WTC11 (cell line): ENCODE results near the gene SNX5. TPM values are rescaled to one million over a fixed set of nuclear protein-coding genes. Genes with fewer than 3 reads are reported as not detected.
A peak's percentile ranks its signal among the peaks of the same experiment; 100 is the strongest.

Experiments
- ATAC-seq: fragments of 200-7000 bp; cut with Tn5 transposase; 2 replicates; pipeline ENCODE4 v1.10.0; 2021; ENCODE audit warnings: mild to moderate bottlenecking, moderate library complexity
- CTCF ChIA-PET: fragments of 300-600 bp; sonication (Branson Sonifier 250); formaldehyde crosslinking; loops from one replicate; lab custom pipeline; 2021; ENCODE audit warnings: antibody characterized with exemption; lab: Charles Lee
- POLR2A ChIA-PET: fragments of 350-600 bp; sonication (Branson Sonifier 250); formaldehyde crosslinking; loops from one replicate; lab custom pipeline; 2021; ENCODE audit warnings: antibody characterized with exemption; lab: Charles Lee
- DNase-seq: peaks from one replicate; pipeline ENCODE4 v3.0.0; 2021; ENCODE audit warnings: low spot score
- H3K27ac Mint-ChIP-seq: 2 replicates; pipeline ENCODE4 v1.8.0; 2021; ENCODE audit warnings: mixed read lengths
- H3K27me3 Mint-ChIP-seq: 2 replicates; pipeline ENCODE4 v1.8.0; 2021; ENCODE audit warnings: low read depth, mild to moderate bottlenecking, moderate library complexity, mixed read lengths
- H3K36me3 Mint-ChIP-seq: 2 replicates; pipeline ENCODE4 v1.8.0; 2021; ENCODE audit warnings: mixed read lengths
- H3K4me1 Mint-ChIP-seq: 2 replicates; pipeline ENCODE4 v1.8.0; 2022; ENCODE audit warnings: mixed read lengths
- H3K4me3 Mint-ChIP-seq: 2 replicates; pipeline ENCODE4 v1.8.0; 2021; ENCODE audit warnings: mild to moderate bottlenecking, moderate library complexity, mixed read lengths
- H3K9me3 Mint-ChIP-seq: 2 replicates; pipeline ENCODE4 v1.8.0; 2021; ENCODE audit warnings: mixed read lengths
- GABPB1 ChIP-seq: sonication (generic); formaldehyde crosslinking; IDR thresholded peaks from 2 replicates; pipeline ENCODE4 v1.8.1; 2023; ENCODE audit warnings: mild to moderate bottlenecking, missing genetic modification reagents
- KAT7 ChIP-seq: sonication (generic); formaldehyde crosslinking; IDR thresholded peaks from 2 replicates; pipeline ENCODE4 v1.8.1; 2023; ENCODE audit warnings: missing genetic modification reagents, mild to moderate bottlenecking, borderline replicate concordance
- RELA ChIP-seq: sonication (generic); formaldehyde crosslinking; IDR thresholded peaks from 2 replicates; pipeline ENCODE4 v1.8.1; 2022; ENCODE audit warnings: missing genetic modification reagents, mild to moderate bottlenecking, borderline replicate concordance
- SMAD4 ChIP-seq: sonication (generic); formaldehyde crosslinking; IDR thresholded peaks from 2 replicates; pipeline ENCODE4 v1.8.0; 2022; ENCODE audit warnings: mild to moderate bottlenecking, missing genetic modification reagents
- TEAD4 ChIP-seq: sonication (generic); formaldehyde crosslinking; IDR thresholded peaks from 2 replicates; pipeline ENCODE4 v1.8.0; 2022; ENCODE audit warnings: mild to moderate bottlenecking, missing genetic modification reagents
- ZNF396 ChIP-seq: fragments of 250-450 bp; sonication (Bioruptor Pico); IDR thresholded peaks from 2 replicates; pipeline ENCODE4 v1.8.0; 2021; ENCODE audit warnings: mild to moderate bottlenecking, moderate library complexity, borderline replicate concordance
- ZNF671 ChIP-seq: fragments of 250-450 bp; sonication (Bioruptor Pico); IDR thresholded peaks from 2 replicates; pipeline ENCODE4 v1.8.0; 2021; ENCODE audit warnings: mild to moderate bottlenecking
- total RNA-seq: library from RNA; stranded (reverse); gene quantifications from 3 replicates; pipeline ENCODE4 v1.2.3, GENCODE V29; 2021
- TF ChIP-seq, protein P1 (sequence below): fragments of 250-450 bp; sonication (Bioruptor Pico); IDR thresholded peaks from 2 replicates; pipeline ENCODE4 v1.8.0; 2021; ENCODE audit warnings: mild to moderate bottlenecking
- TF ChIP-seq, protein P2 (sequence below): sonication (generic); formaldehyde crosslinking; IDR thresholded peaks from 2 replicates; pipeline ENCODE4 v1.8.1; 2023; ENCODE audit warnings: mild to moderate bottlenecking, missing genetic modification reagents, borderline replicate concordance
- TF ChIP-seq, protein P3 (sequence below): sonication (generic); formaldehyde crosslinking; conservative IDR thresholded peaks from 2 replicates; pipeline ENCODE4 v1.8.1; 2023; ENCODE audit warnings: mild to moderate bottlenecking, low read depth, missing genetic modification reagents, moderate library complexity
- TF ChIP-seq, protein P4 (sequence below): fragments of 250-450 bp; sonication (Bioruptor Pico); IDR thresholded peaks from 2 replicates; pipeline ENCODE4 v1.9.0; 2021; ENCODE audit warnings: mild to moderate bottlenecking
- TF ChIP-seq, protein P5 (sequence below): sonication (generic); formaldehyde crosslinking; conservative IDR thresholded peaks from 2 replicates; pipeline ENCODE4 v1.8.1; 2022; ENCODE audit warnings: mild to moderate bottlenecking, missing genetic modification reagents
- TF ChIP-seq, protein P6 (sequence below): sonication (generic); formaldehyde crosslinking; IDR thresholded peaks from 2 replicates; pipeline ENCODE4 v1.8.0; 2023; ENCODE audit warnings: missing genetic modification reagents, mild to moderate bottlenecking, borderline replicate concordance
- TF ChIP-seq, protein P7 (sequence below): fragments of 250-450 bp; sonication (Bioruptor Pico); conservative IDR thresholded peaks from 2 replicates; pipeline ENCODE4 v1.9.0; 2021; ENCODE audit warnings: mild to moderate bottlenecking

SNX5 gene
- total RNA-seq, 1 experiment from 2014 or later = 192 TPM

DNA sequence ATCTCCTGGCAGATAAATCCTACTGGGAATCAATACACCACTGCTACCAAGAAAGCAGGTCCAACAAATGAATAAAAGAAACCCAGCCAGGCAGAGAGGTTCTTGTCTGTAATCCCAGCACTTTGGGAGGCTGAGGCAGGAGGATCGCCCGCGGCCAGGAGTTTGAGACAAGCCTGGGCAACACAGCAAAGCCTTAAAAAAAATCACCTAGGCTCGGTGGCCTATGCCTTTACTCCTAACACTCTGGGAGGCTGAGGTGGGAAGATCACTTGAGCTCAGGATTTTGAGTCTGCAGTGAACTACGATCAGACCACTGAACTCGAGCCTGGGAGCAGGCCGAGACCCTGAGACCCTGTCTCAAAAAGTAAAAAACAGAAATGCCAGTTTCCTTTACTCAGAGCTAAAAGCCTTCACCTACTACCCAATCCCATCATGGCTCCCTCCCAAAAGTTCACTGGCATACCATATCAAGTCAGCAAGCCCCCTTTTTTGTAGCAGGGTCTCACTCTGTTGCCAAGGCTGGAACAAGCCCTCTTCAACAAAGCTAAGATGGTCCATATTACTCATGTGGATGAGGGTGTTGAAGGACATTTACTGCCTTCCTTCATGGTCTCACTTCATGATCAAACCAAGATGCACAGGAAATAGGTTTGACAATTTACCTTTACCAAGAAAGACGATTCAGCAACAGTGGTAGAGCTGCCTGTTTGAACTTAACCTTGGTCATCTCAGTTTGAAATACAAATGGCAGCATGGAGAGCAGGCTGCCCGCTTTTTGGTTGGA is 5.3 kb downstream of the SNX5 start:
- ChIA-PET POLR2A (interaction anchor here (0.6 to 0.7 kb wide), 2 partner anchors 110 to 394 kb away, joined by 3 to 4 read pairs; partner anchors contain the start of gene DSTN), CTCF (interaction anchor here (0.6 to 1.8 kb wide), 2 partner anchors 24 to 314 kb away, joined by 3 to 8 read pairs; no protein-coding TSS in a partner anchor)
- H3K4me1 Mint-ChIP-seq = peaks cover 85% of the 10 kb centered on the region
- H3K9me3 Mint-ChIP-seq = no peaks in the 10 kb centered on the region
- no peak for ATAC-seq
- H3K4me3 Mint-ChIP-seq = peak overlapping the region; percentile 86
- no peaks in the 10 kb centered on the region for H3K27me3 Mint-ChIP-seq
- TF ChIP-seq TEAD4 (no peak), RELA (CRISPR knock-in tag) (no peak), ZNF671 (peak; percentile 60; the same call in 1 of the 2 replicates), GABPB1 (CRISPR knock-in tag) (peak; percentile 34; the same call in 1 of the 2 replicates), KAT7 (CRISPR knock-in tag) (0 out of 2 replicates have a peak, but pooled peaks have one; percentile 29)
- TF ChIP-seq, protein P1, sequence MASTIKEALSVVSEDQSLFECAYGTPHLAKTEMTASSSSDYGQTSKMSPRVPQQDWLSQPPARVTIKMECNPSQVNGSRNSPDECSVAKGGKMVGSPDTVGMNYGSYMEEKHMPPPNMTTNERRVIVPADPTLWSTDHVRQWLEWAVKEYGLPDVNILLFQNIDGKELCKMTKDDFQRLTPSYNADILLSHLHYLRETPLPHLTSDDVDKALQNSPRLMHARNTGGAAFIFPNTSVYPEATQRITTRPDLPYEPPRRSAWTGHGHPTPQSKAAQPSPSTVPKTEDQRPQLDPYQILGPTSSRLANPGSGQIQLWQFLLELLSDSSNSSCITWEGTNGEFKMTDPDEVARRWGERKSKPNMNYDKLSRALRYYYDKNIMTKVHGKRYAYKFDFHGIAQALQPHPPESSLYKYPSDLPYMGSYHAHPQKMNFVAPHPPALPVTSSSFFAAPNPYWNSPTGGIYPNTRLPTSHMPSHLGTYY (CRISPR knock-in tag) = 0 out of 2 replicates have a peak, but pooled peaks have one; percentile 25
- TF ChIP-seq, protein P2, sequence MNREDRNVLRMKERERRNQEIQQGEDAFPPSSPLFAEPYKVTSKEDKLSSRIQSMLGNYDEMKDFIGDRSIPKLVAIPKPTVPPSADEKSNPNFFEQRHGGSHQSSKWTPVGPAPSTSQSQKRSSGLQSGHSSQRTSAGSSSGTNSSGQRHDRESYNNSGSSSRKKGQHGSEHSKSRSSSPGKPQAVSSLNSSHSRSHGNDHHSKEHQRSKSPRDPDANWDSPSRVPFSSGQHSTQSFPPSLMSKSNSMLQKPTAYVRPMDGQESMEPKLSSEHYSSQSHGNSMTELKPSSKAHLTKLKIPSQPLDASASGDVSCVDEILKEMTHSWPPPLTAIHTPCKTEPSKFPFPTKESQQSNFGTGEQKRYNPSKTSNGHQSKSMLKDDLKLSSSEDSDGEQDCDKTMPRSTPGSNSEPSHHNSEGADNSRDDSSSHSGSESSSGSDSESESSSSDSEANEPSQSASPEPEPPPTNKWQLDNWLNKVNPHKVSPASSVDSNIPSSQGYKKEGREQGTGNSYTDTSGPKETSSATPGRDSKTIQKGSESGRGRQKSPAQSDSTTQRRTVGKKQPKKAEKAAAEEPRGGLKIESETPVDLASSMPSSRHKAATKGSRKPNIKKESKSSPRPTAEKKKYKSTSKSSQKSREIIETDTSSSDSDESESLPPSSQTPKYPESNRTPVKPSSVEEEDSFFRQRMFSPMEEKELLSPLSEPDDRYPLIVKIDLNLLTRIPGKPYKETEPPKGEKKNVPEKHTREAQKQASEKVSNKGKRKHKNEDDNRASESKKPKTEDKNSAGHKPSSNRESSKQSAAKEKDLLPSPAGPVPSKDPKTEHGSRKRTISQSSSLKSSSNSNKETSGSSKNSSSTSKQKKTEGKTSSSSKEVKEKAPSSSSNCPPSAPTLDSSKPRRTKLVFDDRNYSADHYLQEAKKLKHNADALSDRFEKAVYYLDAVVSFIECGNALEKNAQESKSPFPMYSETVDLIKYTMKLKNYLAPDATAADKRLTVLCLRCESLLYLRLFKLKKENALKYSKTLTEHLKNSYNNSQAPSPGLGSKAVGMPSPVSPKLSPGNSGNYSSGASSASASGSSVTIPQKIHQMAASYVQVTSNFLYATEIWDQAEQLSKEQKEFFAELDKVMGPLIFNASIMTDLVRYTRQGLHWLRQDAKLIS (CRISPR knock-in tag) = no peak
- TF ChIP-seq, protein P3, sequence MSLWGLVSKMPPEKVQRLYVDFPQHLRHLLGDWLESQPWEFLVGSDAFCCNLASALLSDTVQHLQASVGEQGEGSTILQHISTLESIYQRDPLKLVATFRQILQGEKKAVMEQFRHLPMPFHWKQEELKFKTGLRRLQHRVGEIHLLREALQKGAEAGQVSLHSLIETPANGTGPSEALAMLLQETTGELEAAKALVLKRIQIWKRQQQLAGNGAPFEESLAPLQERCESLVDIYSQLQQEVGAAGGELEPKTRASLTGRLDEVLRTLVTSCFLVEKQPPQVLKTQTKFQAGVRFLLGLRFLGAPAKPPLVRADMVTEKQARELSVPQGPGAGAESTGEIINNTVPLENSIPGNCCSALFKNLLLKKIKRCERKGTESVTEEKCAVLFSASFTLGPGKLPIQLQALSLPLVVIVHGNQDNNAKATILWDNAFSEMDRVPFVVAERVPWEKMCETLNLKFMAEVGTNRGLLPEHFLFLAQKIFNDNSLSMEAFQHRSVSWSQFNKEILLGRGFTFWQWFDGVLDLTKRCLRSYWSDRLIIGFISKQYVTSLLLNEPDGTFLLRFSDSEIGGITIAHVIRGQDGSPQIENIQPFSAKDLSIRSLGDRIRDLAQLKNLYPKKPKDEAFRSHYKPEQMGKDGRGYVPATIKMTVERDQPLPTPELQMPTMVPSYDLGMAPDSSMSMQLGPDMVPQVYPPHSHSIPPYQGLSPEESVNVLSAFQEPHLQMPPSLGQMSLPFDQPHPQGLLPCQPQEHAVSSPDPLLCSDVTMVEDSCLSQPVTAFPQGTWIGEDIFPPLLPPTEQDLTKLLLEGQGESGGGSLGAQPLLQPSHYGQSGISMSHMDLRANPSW (CRISPR knock-in tag) = no peak
- TF ChIP-seq, protein P4, sequence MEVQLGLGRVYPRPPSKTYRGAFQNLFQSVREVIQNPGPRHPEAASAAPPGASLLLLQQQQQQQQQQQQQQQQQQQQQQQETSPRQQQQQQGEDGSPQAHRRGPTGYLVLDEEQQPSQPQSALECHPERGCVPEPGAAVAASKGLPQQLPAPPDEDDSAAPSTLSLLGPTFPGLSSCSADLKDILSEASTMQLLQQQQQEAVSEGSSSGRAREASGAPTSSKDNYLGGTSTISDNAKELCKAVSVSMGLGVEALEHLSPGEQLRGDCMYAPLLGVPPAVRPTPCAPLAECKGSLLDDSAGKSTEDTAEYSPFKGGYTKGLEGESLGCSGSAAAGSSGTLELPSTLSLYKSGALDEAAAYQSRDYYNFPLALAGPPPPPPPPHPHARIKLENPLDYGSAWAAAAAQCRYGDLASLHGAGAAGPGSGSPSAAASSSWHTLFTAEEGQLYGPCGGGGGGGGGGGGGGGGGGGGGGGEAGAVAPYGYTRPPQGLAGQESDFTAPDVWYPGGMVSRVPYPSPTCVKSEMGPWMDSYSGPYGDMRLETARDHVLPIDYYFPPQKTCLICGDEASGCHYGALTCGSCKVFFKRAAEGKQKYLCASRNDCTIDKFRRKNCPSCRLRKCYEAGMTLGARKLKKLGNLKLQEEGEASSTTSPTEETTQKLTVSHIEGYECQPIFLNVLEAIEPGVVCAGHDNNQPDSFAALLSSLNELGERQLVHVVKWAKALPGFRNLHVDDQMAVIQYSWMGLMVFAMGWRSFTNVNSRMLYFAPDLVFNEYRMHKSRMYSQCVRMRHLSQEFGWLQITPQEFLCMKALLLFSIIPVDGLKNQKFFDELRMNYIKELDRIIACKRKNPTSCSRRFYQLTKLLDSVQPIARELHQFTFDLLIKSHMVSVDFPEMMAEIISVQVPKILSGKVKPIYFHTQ (CRISPR knock-in tag) = 0 out of 2 replicates have a peak, but pooled peaks have one; percentile 35
- TF ChIP-seq, protein P5, sequence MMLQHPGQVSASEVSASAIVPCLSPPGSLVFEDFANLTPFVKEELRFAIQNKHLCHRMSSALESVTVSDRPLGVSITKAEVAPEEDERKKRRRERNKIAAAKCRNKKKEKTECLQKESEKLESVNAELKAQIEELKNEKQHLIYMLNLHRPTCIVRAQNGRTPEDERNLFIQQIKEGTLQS (CRISPR knock-in tag) = no peak
- no peak for DNase-seq
- peaks cover 35% of the 10 kb centered on the region for H3K36me3 Mint-ChIP-seq
- peak overlapping the region; percentile 90 for H3K27ac Mint-ChIP-seq

DNA sequence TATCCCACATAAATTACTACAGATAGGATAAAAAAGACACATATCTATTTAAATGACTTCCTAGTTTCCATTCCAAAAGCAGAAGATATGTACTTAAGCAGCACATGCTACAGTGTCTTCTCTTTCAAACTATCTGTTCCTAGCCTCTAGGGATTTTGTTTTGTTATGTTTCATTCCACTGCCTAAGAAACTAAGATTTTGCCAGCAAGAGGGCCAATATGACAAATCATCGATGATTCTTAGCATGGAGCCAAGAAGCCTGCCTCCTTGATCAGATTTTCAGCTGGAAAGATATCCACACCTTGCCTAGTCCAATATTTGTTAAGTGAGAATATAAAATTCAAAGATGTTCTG is 7.0 kb downstream of the SNX5 start:
- Mint-ChIP-seq H3K27me3 (no peaks in the 10 kb centered on the region), H3K4me1 (peaks cover 94% of the 10 kb centered on the region), H3K27ac (peak overlapping the region; percentile 61), H3K4me3 (peak overlapping the region; percentile 86), H3K9me3 (no peaks in the 10 kb centered on the region), H3K36me3 (peaks cover 29% of the 10 kb centered on the region)
- DNase-seq = no peak
- POLR2A ChIA-PET = interaction anchor here (1.2 kb wide), 1 partner anchor 10 kb away, joined by 4 read pairs; no protein-coding TSS in a partner anchor
- no peak for ATAC-seq
- CTCF ChIA-PET = interaction anchor here (0.9 to 1.8 kb wide), 2 partner anchors 23 kb away, joined by 3 to 8 read pairs; no protein-coding TSS in a partner anchor
- TF ChIP-seq SMAD4 (CRISPR knock-in tag) = no peak
- TF ChIP-seq, protein P6, sequence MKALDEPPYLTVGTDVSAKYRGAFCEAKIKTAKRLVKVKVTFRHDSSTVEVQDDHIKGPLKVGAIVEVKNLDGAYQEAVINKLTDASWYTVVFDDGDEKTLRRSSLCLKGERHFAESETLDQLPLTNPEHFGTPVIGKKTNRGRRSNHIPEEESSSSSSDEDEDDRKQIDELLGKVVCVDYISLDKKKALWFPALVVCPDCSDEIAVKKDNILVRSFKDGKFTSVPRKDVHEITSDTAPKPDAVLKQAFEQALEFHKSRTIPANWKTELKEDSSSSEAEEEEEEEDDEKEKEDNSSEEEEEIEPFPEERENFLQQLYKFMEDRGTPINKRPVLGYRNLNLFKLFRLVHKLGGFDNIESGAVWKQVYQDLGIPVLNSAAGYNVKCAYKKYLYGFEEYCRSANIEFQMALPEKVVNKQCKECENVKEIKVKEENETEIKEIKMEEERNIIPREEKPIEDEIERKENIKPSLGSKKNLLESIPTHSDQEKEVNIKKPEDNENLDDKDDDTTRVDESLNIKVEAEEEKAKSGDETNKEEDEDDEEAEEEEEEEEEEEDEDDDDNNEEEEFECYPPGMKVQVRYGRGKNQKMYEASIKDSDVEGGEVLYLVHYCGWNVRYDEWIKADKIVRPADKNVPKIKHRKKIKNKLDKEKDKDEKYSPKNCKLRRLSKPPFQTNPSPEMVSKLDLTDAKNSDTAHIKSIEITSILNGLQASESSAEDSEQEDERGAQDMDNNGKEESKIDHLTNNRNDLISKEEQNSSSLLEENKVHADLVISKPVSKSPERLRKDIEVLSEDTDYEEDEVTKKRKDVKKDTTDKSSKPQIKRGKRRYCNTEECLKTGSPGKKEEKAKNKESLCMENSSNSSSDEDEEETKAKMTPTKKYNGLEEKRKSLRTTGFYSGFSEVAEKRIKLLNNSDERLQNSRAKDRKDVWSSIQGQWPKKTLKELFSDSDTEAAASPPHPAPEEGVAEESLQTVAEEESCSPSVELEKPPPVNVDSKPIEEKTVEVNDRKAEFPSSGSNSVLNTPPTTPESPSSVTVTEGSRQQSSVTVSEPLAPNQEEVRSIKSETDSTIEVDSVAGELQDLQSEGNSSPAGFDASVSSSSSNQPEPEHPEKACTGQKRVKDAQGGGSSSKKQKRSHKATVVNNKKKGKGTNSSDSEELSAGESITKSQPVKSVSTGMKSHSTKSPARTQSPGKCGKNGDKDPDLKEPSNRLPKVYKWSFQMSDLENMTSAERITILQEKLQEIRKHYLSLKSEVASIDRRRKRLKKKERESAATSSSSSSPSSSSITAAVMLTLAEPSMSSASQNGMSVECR (CRISPR knock-in tag) = no peak
- no peak for TF ChIP-seq GABPB1 (CRISPR knock-in tag)
- TF ChIP-seq, protein P7, sequence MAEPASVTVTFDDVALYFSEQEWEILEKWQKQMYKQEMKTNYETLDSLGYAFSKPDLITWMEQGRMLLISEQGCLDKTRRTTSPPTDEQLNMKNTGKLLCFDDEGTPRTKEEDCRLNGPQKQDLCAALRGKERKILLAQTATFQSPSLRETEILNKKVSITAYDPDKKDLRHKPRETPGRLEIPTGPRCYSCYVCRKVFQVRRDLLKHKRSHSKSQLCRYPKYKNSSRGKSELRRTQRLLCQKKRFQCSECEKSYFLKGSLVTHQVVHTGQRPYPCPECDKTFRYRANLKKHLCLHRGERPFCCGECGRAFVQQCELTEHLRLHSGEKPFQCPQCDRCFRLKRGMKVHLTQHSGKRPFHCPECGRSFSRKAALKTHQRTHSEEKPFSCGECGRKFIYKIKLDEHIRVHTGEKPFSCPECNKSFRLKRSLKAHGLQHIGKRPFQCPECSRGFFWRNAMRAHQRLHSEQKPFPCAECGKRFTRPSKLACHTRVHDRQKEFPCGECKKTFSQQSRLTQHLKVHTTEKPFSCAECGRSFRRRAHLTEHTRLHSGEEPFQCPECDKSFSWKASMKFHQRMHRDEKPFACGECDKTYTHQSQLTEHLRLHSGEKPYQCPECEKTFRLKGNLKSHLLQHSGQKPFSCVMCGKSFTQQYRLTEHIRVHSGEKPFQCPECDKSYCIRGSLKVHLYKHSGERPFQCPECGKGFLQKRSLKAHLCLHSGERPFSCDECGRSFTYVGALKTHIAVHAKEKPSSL (CRISPR knock-in tag) = 0 out of 2 replicates have a peak, but pooled peaks have one; percentile 14
- TF ChIP-seq ZNF396 (CRISPR knock-in tag) = no peak
